Measurements from ENCODE around the gene NRL.

Gene NRL

GRCh38 chr14:24079491-24080141 lies 35.1 kb downstream of the NRL start:
- CTCF ChIA-PET, result interaction anchor here (0.9 to 8.5 kb wide), 8 partner anchors 10 to 91 kb away, joined by 3 to 100 read pairs (median 4); partner anchors contain the start of genes DCAF11, DHRS4L2, NRL and PCK2
- POLR2A ChIA-PET, result no interaction called here
- TF ChIP-seq CTCF (IDR thresholded peaks at IDR 0.05; ENCODE audit: control extremely low read depth, extremely low read depth, low read depth, missing control alignments), result no peak
- no peak for DNase-seq (ENCODE audit: extremely low spot score)

- no peak for DNase-seq (ENCODE audit: extremely low spot score)
- POLR2A ChIA-PET, result no interaction called here
Measured at GRCh38 chr14:24078146-24078545, 36.6 kb downstream of the NRL start.

GRCh38 chr14:24077086-24077485 lies 37.7 kb downstream of the NRL start:
- TF ChIP-seq CTCF (IDR thresholded peaks at IDR 0.05; ENCODE audit: control extremely low read depth, extremely low read depth, low read depth, missing control alignments), result no peak
- POLR2A ChIA-PET, result no interaction called here
- DNase-seq (ENCODE audit: extremely low spot score), result no peak
- CTCF ChIA-PET, result interaction anchor here (1.6 to 7.9 kb wide), 4 partner anchors 9 to 31 kb away, joined by 4 to 71 read pairs (median 8); partner anchors contain the start of gene PCK2

More at GRCh38 chr14:24078146-24078545, 36.6 kb downstream of the NRL start:
- CTCF ChIA-PET, result interaction anchor here (1.5 to 5.3 kb wide), 2 partner anchors 8 to 14 kb away, joined by 4 to 90 read pairs; partner anchors contain the start of gene PCK2
- TF ChIP-seq CTCF (IDR thresholded peaks at IDR 0.05; ENCODE audit: control extremely low read depth, extremely low read depth, low read depth, missing control alignments), result no peak

- DNase-seq (ENCODE audit: extremely low spot score), result no peak
- no peak for TF ChIP-seq CTCF (IDR thresholded peaks at IDR 0.05; ENCODE audit: control extremely low read depth, extremely low read depth, low read depth, missing control alignments)
- ChIA-PET POLR2A (no interaction called here), CTCF (interaction anchor here (0.9 to 7.9 kb wide), 5 partner anchors 10 to 32 kb away, joined by 3 to 71 read pairs (median 7); partner anchors contain the start of gene PCK2)
Measured at GRCh38 chr14:24076302-24076601, 38.5 kb downstream of the NRL start.

- peak; percentile 61 for DNase-seq (ENCODE audit: extremely low spot score)
- CTCF ChIA-PET, result interaction anchor here (0.9 to 7.9 kb wide), 6 partner anchors 9 to 85 kb away, joined by 3 to 71 read pairs (median 8); partner anchors contain the start of genes IRF9 and PCK2
- no peak for TF ChIP-seq CTCF (IDR thresholded peaks at IDR 0.05; ENCODE audit: control extremely low read depth, extremely low read depth, low read depth, missing control alignments)
- POLR2A ChIA-PET, result no interaction called here
Measured at GRCh38 chr14:24075485-24076301, 39.1 kb downstream of the NRL start.

GRCh38 chr14:24074625-24075484 lies 39.9 kb downstream of the NRL start:
- DNase-seq (ENCODE audit: extremely low spot score), result no peak
- TF ChIP-seq CTCF (IDR thresholded peaks at IDR 0.05; ENCODE audit: control extremely low read depth, extremely low read depth, low read depth, missing control alignments), result no peak
- POLR2A ChIA-PET, result no interaction called here
- CTCF ChIA-PET, result interaction anchor here (0.8 to 7.9 kb wide), 7 partner anchors 10 to 86 kb away, joined by 5 to 71 read pairs (median 7); partner anchors contain the start of genes IRF9 and PCK2
